ENCODE results near the gene CCDC57. TPM values are rescaled to one million over a fixed set of nuclear protein-coding genes. Genes with fewer than 3 reads are reported as not detected.

Gene CCDC57
- total RNA-seq, 1 donor from 2014 or later = 10.8 TPM

DNA sequence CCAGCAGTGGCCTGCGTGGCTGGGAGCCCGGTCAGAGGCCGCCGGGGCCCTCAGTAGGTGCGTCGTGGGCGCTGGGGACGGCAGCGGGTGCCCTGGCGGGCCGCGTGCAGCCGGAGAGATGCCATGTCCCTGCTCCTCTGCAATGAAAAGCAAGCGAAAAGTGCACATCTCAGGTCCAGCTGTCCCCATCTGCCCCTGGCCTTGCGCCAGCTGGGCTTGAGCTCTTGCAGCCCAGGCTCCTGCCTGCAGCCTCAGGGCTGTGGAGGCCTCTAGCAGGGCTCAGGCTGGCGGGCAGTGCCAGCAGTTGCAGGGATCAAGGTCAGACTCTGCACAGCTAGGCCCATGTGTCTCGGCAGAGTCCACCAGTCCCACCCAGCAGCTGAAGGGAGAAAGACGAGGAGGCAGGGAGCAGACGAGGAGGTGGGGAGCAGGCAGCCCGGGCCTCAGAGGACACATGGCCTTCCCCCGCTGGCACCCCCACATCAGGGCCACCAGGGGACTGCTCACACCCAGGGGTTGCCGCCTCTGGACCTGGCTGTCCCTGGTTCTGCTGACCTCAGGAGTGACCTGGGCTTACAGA, 27.4 kb upstream of the CCDC57 start:
- Histone ChIP-seq H3K4me3 (ENCODE audit: low read depth, low read length) (no peak overlapping the region), H3K27me3 (ENCODE audit: control insufficient read depth, insufficient read depth, low read length) (no peaks in the 10 kb centered on the region), H3K36me3 (ENCODE audit: control insufficient read depth, insufficient read depth, low read length) (peaks cover 48% of the 10 kb centered on the region)
- DNase-seq (ENCODE audit: low read depth) (no peak), FAIRE-seq (no peak)
- TF ChIP-seq, protein P1, sequence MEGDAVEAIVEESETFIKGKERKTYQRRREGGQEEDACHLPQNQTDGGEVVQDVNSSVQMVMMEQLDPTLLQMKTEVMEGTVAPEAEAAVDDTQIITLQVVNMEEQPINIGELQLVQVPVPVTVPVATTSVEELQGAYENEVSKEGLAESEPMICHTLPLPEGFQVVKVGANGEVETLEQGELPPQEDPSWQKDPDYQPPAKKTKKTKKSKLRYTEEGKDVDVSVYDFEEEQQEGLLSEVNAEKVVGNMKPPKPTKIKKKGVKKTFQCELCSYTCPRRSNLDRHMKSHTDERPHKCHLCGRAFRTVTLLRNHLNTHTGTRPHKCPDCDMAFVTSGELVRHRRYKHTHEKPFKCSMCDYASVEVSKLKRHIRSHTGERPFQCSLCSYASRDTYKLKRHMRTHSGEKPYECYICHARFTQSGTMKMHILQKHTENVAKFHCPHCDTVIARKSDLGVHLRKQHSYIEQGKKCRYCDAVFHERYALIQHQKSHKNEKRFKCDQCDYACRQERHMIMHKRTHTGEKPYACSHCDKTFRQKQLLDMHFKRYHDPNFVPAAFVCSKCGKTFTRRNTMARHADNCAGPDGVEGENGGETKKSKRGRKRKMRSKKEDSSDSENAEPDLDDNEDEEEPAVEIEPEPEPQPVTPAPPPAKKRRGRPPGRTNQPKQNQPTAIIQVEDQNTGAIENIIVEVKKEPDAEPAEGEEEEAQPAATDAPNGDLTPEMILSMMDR (IDR thresholded peaks at IDR 0.05; ENCODE audit: insufficient read depth, low read length, severe bottlenecking) = no peak

DNA sequence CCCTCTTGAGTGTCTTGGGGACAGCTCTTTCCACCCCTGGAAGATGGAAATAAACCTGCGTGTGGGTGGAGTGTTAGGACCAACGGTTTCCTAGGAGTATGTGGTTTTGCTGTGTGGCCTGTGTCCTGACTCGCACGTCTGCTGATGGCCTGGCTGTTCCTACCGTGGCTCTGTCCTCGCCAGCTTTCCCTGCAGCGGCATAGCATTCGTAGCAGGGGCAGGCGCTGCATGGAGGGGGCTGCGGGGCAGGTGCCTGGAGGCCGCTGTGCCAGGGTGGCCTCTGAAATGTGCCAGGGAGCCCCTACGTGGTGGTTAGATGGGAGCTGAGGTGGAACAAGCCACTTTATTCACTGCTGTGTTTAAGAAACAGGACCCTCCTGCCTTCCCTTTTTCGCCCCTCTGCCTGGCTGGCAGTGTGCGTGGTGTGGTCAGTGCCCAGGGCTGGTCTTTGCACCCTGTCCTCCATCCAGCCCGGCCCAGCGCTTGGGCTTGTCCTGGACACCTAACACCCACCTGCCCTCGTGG, 26.8 kb upstream of the CCDC57 start:
- H3K4me3 ChIP-seq (ENCODE audit: low read depth, low read length) = no peak overlapping the region
- no peaks in the 10 kb centered on the region for H3K27me3 ChIP-seq (ENCODE audit: control insufficient read depth, insufficient read depth, low read length)
- TF ChIP-seq, protein P1 (IDR thresholded peaks at IDR 0.05; ENCODE audit: insufficient read depth, low read length, severe bottlenecking) = no peak
- FAIRE-seq (no peak), DNase-seq (ENCODE audit: low read depth) (no peak)
- peaks cover 46% of the 10 kb centered on the region for H3K36me3 ChIP-seq (ENCODE audit: control insufficient read depth, insufficient read depth, low read length)

- H3K27me3 ChIP-seq (ENCODE audit: control insufficient read depth, insufficient read depth, low read length) = no peaks in the 10 kb centered on the region
- TF ChIP-seq, protein P1 (IDR thresholded peaks at IDR 0.05; ENCODE audit: insufficient read depth, low read length, severe bottlenecking) = peak; percentile 2
- FAIRE-seq (no peak), DNase-seq (ENCODE audit: low read depth) (peak; percentile 89)
- H3K4me3 ChIP-seq (ENCODE audit: low read depth, low read length) = no peak overlapping the region
- peaks cover 42% of the 10 kb centered on the region for H3K36me3 ChIP-seq (ENCODE audit: control insufficient read depth, insufficient read depth, low read length)
These were observed 26.0 kb upstream of the CCDC57 start for GRCh38 chr17:82238472-82239201.

- no peak for DNase-seq (ENCODE audit: low read depth)
- no peak overlapping the region for H3K4me3 ChIP-seq (ENCODE audit: low read depth, low read length)
- no peak for FAIRE-seq
These were observed 25.3 kb upstream of the CCDC57 start for GRCh38 chr17:82237746-82238471.

DNA sequence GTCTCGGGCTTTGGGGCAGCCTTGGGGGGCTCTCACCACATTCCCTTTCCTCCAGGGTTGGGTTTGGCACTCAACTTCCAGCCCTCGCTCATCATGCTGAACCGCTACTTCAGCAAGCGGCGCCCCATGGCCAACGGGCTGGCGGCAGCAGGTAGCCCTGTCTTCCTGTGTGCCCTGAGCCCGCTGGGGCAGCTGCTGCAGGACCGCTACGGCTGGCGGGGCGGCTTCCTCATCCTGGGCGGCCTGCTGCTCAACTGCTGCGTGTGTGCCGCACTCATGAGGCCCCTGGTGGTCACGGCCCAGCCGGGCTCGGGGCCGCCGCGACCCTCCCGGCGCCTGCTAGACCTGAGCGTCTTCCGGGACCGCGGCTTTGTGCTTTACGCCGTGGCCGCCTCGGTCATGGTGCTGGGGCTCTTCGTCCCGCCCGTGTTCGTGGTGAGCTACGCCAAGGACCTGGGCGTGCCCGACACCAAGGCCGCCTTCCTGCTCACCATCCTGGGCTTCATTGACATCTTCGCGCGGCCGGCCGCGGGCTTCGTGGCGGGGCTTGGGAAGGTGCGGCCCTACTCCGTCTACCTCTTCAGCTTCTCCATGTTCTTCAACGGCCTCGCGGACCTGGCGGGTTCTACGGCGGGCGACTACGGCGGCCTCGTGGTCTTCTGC, 24.6 kb upstream of the CCDC57 start:
- Histone ChIP-seq H3K27me3 (ENCODE audit: control insufficient read depth, insufficient read depth, low read length) (no peaks in the 10 kb centered on the region), H3K36me3 (ENCODE audit: control insufficient read depth, insufficient read depth, low read length) (peaks cover 45% of the 10 kb centered on the region), H3K4me3 (ENCODE audit: low read depth, low read length) (no peak overlapping the region)
- no peak for DNase-seq (ENCODE audit: low read depth)
- TF ChIP-seq, protein P1 (IDR thresholded peaks at IDR 0.05; ENCODE audit: insufficient read depth, low read length, severe bottlenecking) = no peak
- FAIRE-seq = no peak

More at GRCh38 chr17:82237746-82238471, 25.3 kb upstream of the CCDC57 start:
- H3K27me3 ChIP-seq (ENCODE audit: control insufficient read depth, insufficient read depth, low read length) = no peaks in the 10 kb centered on the region
- peaks cover 44% of the 10 kb centered on the region for H3K36me3 ChIP-seq (ENCODE audit: control insufficient read depth, insufficient read depth, low read length)
- TF ChIP-seq, protein P1 (IDR thresholded peaks at IDR 0.05; ENCODE audit: insufficient read depth, low read length, severe bottlenecking) = no peak

Data from bronchial epithelial cell (primary cell).